ENCODE results near the gene MAPK8.

MAPK8 gene

GRCh38 chr10:48460182-48460581 is 153.7 kb downstream of the MAPK8 start:
- TF ChIP-seq CTCF (conservative IDR thresholded peaks at IDR 0.05) (no peak), ZFX (IDR thresholded peaks at IDR 0.05) (no peak)
- H3K27ac ChIP-seq = no peak overlapping the region

GRCh38 chr10:48461623-48462481 is 155.4 kb downstream of the MAPK8 start:
- no peak for TF ChIP-seq ZFX (IDR thresholded peaks at IDR 0.05)
- TF ChIP-seq CTCF (conservative IDR thresholded peaks at IDR 0.05) = no peak
- no peak overlapping the region for H3K27ac ChIP-seq

- H3K27ac ChIP-seq = no peak overlapping the region
- no peak for TF ChIP-seq CTCF (conservative IDR thresholded peaks at IDR 0.05)
- no peak for TF ChIP-seq ZFX (IDR thresholded peaks at IDR 0.05)
These were observed 156.1 kb downstream of the MAPK8 start for GRCh38 chr10:48462482-48463020.

GRCh38 chr10:48463318-48464003 is 157.0 kb downstream of the MAPK8 start:
- TF ChIP-seq ZFX (IDR thresholded peaks at IDR 0.05) (no peak), CTCF (conservative IDR thresholded peaks at IDR 0.05) (no peak)
- H3K27ac ChIP-seq = no peak overlapping the region

- TF ChIP-seq CTCF (conservative IDR thresholded peaks at IDR 0.05) = no peak
- no peak for TF ChIP-seq ZFX (IDR thresholded peaks at IDR 0.05)
- peak overlapping the region; percentile 38 for H3K27ac ChIP-seq
These were observed 157.8 kb downstream of the MAPK8 start for GRCh38 chr10:48464121-48464870.

GRCh38 chr10:48464871-48465736 is 158.6 kb downstream of the MAPK8 start:
- peak overlapping the region; percentile 38 for H3K27ac ChIP-seq
- no peak for TF ChIP-seq ZFX (IDR thresholded peaks at IDR 0.05)
- TF ChIP-seq CTCF (conservative IDR thresholded peaks at IDR 0.05) = no peak
